ENCODE measurements around the gene NTRK2.
A peak's percentile ranks its signal among the peaks of the same experiment; 100 is the strongest.

Gene NTRK2

GRCh38 chr9:84899326-84899725, 229.8 kb downstream of the NTRK2 start:
- no peak for DNase-seq

GRCh38 chr9:84900421-84900820, 230.9 kb downstream of the NTRK2 start:
- DNase-seq = no peak

- DNase-seq = no peak
Measured at GRCh38 chr9:84903963-84904362, 234.4 kb downstream of the NTRK2 start.

- peak in 1 of 2 experiments; percentile 44 for DNase-seq
Measured at GRCh38 chr9:84916769-84917168, 247.2 kb downstream of the NTRK2 start.

GRCh38 chr9:84917366-84918070, 248.0 kb downstream of the NTRK2 start:
- DNase-seq = peak; percentile 81 to 93

- DNase-seq = no peak
Measured at GRCh38 chr9:84919440-84919839, 249.9 kb downstream of the NTRK2 start.

GRCh38 chr9:84921175-84921574, 251.6 kb downstream of the NTRK2 start:
- DNase-seq = no peak

GRCh38 chr9:84922051-84922450, 252.5 kb downstream of the NTRK2 start:
- DNase-seq = no peak

GRCh38 chr9:84924266-84924665, 254.7 kb downstream of the NTRK2 start:
- peak in 1 of 2 experiments; percentile 3 for DNase-seq

GRCh38 chr9:84925225-84925872, 255.8 kb downstream of the NTRK2 start:
- no peak for DNase-seq

GRCh38 chr9:84926793-84927192, 257.3 kb downstream of the NTRK2 start:
- no peak for DNase-seq

- no peak for DNase-seq
Measured at GRCh38 chr9:84928419-84928818, 258.9 kb downstream of the NTRK2 start.

- DNase-seq = no peak
Measured at GRCh38 chr9:84929068-84929467, 259.5 kb downstream of the NTRK2 start.

- no peak for DNase-seq
Measured at GRCh38 chr9:84932915-84933527, 263.5 kb downstream of the NTRK2 start.

- DNase-seq = no peak
Measured at GRCh38 chr9:84935528-84936117, 266.1 kb downstream of the NTRK2 start.

- DNase-seq = no peak
Measured at GRCh38 chr9:84937180-84937579, 267.7 kb downstream of the NTRK2 start.

GRCh38 chr9:84937581-84937980, 268.1 kb downstream of the NTRK2 start:
- no peak for DNase-seq

- DNase-seq = no peak
Measured at GRCh38 chr9:84939774-84940173, 270.2 kb downstream of the NTRK2 start.

- no peak for DNase-seq
Measured at GRCh38 chr9:84940294-84940693, 270.8 kb downstream of the NTRK2 start.

GRCh38 chr9:84941792-84942191, 272.3 kb downstream of the NTRK2 start:
- DNase-seq = no peak

- DNase-seq = no peak
Measured at GRCh38 chr9:84943482-84944050, 274.0 kb downstream of the NTRK2 start.

- no peak for DNase-seq
Measured at GRCh38 chr9:84945878-84946538, 276.5 kb downstream of the NTRK2 start.

GRCh38 chr9:84947412-84947972, 278.0 kb downstream of the NTRK2 start:
- no peak for DNase-seq
